A549 (cell line): ENCODE data around the gene SORCS2.

ENCODE experiments used
- EP300 ChIP-seq, 2 experiments: fragments of >200 bp; sonication (Bioruptor Twin); formaldehyde crosslinking; IDR thresholded peaks; 2 replicates in 1 of 2; 3 replicates in 1 of 2; pipeline ENCODE4 v1.6.1; 2016 to 2017
- POLR2A ChIP-seq: IDR thresholded peaks from 2 replicates; pipeline ENCODE4 v1.6.1; 2012; ENCODE audit warnings: mild to moderate bottlenecking, low read length
- ZNF302 ChIP-seq: fragments of 250-450 bp; sonication (Bioruptor Pico); IDR thresholded peaks from 2 replicates; pipeline ENCODE4 v1.9.0; 2021; ENCODE audit warnings: inconsistent platforms, mild to moderate bottlenecking, moderate library complexity
- TF ChIP-seq, protein P1 (sequence below): fragments of 450-650 bp; IDR thresholded peaks from 2 replicates; pipeline ENCODE4 v1.6.1; 2014; ENCODE audit warnings: antibody characterized with exemption
- TF ChIP-seq, protein P2 (sequence below): fragments of >200 bp; sonication (Bioruptor Twin); formaldehyde crosslinking; IDR thresholded peaks from 3 replicates; pipeline ENCODE4 v1.5.1; 2016

DNA sequence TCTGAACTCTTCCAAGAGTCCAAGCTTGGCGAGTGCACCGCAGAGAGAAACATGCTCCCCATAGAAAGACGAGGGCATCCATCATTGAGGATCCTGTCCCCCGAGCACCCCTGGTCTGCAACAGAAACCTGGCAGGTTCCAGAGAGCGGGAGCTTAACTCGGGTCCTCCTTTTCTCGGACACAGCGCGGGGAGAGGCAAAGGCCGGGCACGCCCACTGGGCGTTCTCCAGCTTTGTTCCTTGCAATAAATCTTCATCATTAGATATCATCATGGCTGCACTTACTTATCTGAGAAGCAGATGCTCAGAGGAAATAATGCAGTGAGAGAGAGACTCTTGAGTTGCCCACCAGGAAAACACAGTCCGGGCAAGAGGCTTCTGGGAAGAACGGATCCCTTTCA is 332.5 kb downstream of the SORCS2 start:
- TF ChIP-seq, protein P1, sequence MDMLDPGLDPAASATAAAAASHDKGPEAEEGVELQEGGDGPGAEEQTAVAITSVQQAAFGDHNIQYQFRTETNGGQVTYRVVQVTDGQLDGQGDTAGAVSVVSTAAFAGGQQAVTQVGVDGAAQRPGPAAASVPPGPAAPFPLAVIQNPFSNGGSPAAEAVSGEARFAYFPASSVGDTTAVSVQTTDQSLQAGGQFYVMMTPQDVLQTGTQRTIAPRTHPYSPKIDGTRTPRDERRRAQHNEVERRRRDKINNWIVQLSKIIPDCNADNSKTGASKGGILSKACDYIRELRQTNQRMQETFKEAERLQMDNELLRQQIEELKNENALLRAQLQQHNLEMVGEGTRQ = no peak
- TF ChIP-seq, protein P2, sequence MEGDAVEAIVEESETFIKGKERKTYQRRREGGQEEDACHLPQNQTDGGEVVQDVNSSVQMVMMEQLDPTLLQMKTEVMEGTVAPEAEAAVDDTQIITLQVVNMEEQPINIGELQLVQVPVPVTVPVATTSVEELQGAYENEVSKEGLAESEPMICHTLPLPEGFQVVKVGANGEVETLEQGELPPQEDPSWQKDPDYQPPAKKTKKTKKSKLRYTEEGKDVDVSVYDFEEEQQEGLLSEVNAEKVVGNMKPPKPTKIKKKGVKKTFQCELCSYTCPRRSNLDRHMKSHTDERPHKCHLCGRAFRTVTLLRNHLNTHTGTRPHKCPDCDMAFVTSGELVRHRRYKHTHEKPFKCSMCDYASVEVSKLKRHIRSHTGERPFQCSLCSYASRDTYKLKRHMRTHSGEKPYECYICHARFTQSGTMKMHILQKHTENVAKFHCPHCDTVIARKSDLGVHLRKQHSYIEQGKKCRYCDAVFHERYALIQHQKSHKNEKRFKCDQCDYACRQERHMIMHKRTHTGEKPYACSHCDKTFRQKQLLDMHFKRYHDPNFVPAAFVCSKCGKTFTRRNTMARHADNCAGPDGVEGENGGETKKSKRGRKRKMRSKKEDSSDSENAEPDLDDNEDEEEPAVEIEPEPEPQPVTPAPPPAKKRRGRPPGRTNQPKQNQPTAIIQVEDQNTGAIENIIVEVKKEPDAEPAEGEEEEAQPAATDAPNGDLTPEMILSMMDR = no peak
- TF ChIP-seq EP300 (IDR thresholded peaks at IDR 0.05) (no peak), ZNF302 (CRISPR knock-in tag) (no peak), POLR2A (no peak)
